ENCODE data around the gene COLGALT1. TPM values are rescaled to one million over a fixed set of nuclear protein-coding genes. Genes with fewer than 3 reads are reported as not detected.

Gene COLGALT1
- total RNA-seq, 1 experiment from 2014 or later: 48.5 TPM

- Histone ChIP-seq H2BK15ac (ENCODE audit: low read depth, low read length) (no peak overlapping the region), H3K27me3 (ENCODE audit: insufficient read depth, low read length) (no peaks in the 10 kb centered on the region), H3K4me2 (ENCODE audit: insufficient read depth, insufficient read length, low read length) (no peak overlapping the region), H4K91ac (ENCODE audit: insufficient read length, low read depth, low read length) (no peak overlapping the region), H2AFZ (ENCODE audit: low read length) (no peak overlapping the region), H3K23me2 (ENCODE audit: insufficient read length, low read depth, low read length, poor library complexity, severe bottlenecking) (no peaks in the 10 kb centered on the region), H3K79me2 (ENCODE audit: insufficient read depth, low read length) (no peaks in the 10 kb centered on the region), H3K79me1 (ENCODE audit: insufficient read depth, low read depth, low read length, poor library complexity, severe bottlenecking) (no peaks in the 10 kb centered on the region), H3K27ac (ENCODE audit: insufficient read length, low read depth, low read length) (no peak overlapping the region), H2BK120ac (ENCODE audit: low read depth, low read length, poor library complexity, severe bottlenecking) (no peak overlapping the region), H2BK12ac (ENCODE audit: insufficient read length, low read depth, low read length) (no peak overlapping the region), H3K18ac (ENCODE audit: insufficient read length, low read depth, low read length) (no peak overlapping the region), H4K5ac (ENCODE audit: insufficient read length, low read depth, low read length) (no peak overlapping the region), H3K9me3 (ENCODE audit: control insufficient read depth, low read depth, low read length) (no peaks in the 10 kb centered on the region), H4K20me1 (ENCODE audit: control insufficient read depth, insufficient read depth, insufficient read length) (no peaks in the 10 kb centered on the region), H3K56ac (ENCODE audit: insufficient read length, low read depth, low read length) (no peak overlapping the region), H3T11ph (ENCODE audit: low read length) (no peak overlapping the region), H2BK20ac (ENCODE audit: low read depth, low read length, poor library complexity, severe bottlenecking) (no peak overlapping the region), H3K14ac (ENCODE audit: insufficient read depth, low read length) (no peak overlapping the region), H3K4me1 (ENCODE audit: insufficient read depth, low read length) (0 out of 2 replicates have a peak, but pooled peaks cover 2% of the 10 kb centered on the region), H3K23ac (ENCODE audit: insufficient read length, low read depth, low read length) (no peak overlapping the region), H2BK5ac (ENCODE audit: insufficient read length, low read length) (no peak overlapping the region), H3K4ac (ENCODE audit: low read depth, low read length) (no peak overlapping the region), H2AK5ac (ENCODE audit: insufficient read length, low read length) (no peak overlapping the region), H3K9ac (ENCODE audit: extremely low read depth, insufficient read length, low read length) (no peak overlapping the region), H4K8ac (replicated peaks; ENCODE audit: insufficient read length, low read depth, low read length) (no peak overlapping the region)
- Mint-ChIP-seq H3K4me1 (peaks cover 8 to 15% of the 10 kb centered on the region in 2 experiments), H3K4me3 (no peak overlapping the region), H3K27ac (no peak overlapping the region; a peak in 1 of 7 replicates), H3K9me3 (peaks cover 5 to 7% of the 10 kb centered on the region in 2 experiments; a peak in 3 of 5 replicates), H3K27me3 (ENCODE audit: low read depth) (peaks cover 3% of the 10 kb centered on the region), H3K36me3 (ENCODE audit: insufficient read depth in 1 of 3, low read depth in 3 of 3) (no peaks in the 10 kb centered on the region; a peak in 1 of 7 replicates)
- no peak for DNase-seq
- WGBS (ENCODE audit: extremely low coverage, insufficient read length, low lambda C conversion rate): no CpG with 5 or more reads among the region's 8 CpGs
- TF ChIP-seq, protein P1, sequence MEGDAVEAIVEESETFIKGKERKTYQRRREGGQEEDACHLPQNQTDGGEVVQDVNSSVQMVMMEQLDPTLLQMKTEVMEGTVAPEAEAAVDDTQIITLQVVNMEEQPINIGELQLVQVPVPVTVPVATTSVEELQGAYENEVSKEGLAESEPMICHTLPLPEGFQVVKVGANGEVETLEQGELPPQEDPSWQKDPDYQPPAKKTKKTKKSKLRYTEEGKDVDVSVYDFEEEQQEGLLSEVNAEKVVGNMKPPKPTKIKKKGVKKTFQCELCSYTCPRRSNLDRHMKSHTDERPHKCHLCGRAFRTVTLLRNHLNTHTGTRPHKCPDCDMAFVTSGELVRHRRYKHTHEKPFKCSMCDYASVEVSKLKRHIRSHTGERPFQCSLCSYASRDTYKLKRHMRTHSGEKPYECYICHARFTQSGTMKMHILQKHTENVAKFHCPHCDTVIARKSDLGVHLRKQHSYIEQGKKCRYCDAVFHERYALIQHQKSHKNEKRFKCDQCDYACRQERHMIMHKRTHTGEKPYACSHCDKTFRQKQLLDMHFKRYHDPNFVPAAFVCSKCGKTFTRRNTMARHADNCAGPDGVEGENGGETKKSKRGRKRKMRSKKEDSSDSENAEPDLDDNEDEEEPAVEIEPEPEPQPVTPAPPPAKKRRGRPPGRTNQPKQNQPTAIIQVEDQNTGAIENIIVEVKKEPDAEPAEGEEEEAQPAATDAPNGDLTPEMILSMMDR (conservative IDR thresholded peaks at IDR 0.05): no peak
Measured at GRCh38 chr19:17529239-17530158, 25.9 kb upstream of the COLGALT1 start.
